ENCODE data around the gene MR1. TPM values are rescaled to one million over a fixed set of nuclear protein-coding genes. Genes with fewer than 3 reads are reported as not detected.

The MR1 gene
- total RNA-seq, 2 experiments from 2014 or later, result 7.9 to 18.3 TPM

DNA sequence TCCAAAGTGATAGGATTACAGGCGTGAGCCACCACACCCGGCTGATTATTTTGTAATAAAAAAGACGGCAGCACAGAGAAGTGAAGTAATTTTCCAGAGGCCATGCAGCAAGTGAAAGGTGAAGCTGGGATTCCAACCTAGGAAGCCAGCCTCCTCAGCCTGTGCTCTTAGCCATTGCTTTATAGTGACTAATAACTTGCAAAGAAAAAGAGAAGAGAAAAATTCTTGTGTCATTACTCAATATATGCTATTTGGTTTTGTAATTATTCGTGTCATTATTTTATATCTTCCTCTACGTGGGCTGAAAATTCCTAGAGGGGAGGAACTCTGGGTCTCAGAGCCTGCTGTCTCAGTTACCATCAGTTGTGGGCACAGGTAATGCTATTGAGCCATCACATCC is 53.1 kb downstream of the MR1 start:
- no peak for DNase-seq (ENCODE audit: low spot score)
- Histone ChIP-seq H2AFZ (ENCODE audit: low read length) (no peak overlapping the region), H3K9me2 (ENCODE audit: insufficient read depth, low read length) (no peaks in the 10 kb centered on the region), H3K36me3 (ENCODE audit: insufficient read depth, low read length) (no peaks in the 10 kb centered on the region), H3K27ac (ENCODE audit: low read depth, low read length, poor library complexity, severe bottlenecking) (no peak overlapping the region), H3K4me2 (ENCODE audit: low read length) (0 out of 2 replicates have a peak overlapping the region, but pooled peaks have one; percentile 78), H3K4me3 (ENCODE audit: low read depth, low read length, poor library complexity, severe bottlenecking) (no peak overlapping the region), H4K20me1 (ENCODE audit: insufficient read depth, low read length) (peaks cover 16% of the 10 kb centered on the region), H3K9me3 (ENCODE audit: low read length) (no peaks in the 10 kb centered on the region), H3K4me1 (ENCODE audit: insufficient read depth, low read length, poor library complexity, severe bottlenecking) (peaks cover 27% of the 10 kb centered on the region), H3K79me2 (ENCODE audit: insufficient read depth, low read depth, low read length) (peaks cover 22% of the 10 kb centered on the region; the same call in 1 of the 2 replicates)
- CTCF ChIA-PET (ENCODE audit: unreplicated experiment), result no interaction called here
- TF ChIP-seq EZH2phosphoT487 (IDR thresholded peaks at IDR 0.05; ENCODE audit: borderline replicate concordance, low read depth, low read length), result no peak
- TF ChIP-seq, protein P1, sequence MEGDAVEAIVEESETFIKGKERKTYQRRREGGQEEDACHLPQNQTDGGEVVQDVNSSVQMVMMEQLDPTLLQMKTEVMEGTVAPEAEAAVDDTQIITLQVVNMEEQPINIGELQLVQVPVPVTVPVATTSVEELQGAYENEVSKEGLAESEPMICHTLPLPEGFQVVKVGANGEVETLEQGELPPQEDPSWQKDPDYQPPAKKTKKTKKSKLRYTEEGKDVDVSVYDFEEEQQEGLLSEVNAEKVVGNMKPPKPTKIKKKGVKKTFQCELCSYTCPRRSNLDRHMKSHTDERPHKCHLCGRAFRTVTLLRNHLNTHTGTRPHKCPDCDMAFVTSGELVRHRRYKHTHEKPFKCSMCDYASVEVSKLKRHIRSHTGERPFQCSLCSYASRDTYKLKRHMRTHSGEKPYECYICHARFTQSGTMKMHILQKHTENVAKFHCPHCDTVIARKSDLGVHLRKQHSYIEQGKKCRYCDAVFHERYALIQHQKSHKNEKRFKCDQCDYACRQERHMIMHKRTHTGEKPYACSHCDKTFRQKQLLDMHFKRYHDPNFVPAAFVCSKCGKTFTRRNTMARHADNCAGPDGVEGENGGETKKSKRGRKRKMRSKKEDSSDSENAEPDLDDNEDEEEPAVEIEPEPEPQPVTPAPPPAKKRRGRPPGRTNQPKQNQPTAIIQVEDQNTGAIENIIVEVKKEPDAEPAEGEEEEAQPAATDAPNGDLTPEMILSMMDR (conservative IDR thresholded peaks at IDR 0.05; ENCODE audit: low read length), result no peak
- POLR2A ChIA-PET, result interaction anchor here (2.7 kb wide), 1 partner anchor 54 kb away, joined by 13 read pairs; the partner anchor contains the start of gene MR1
- BruUV-seq (replicated peaks), result no TSS peak
- intact Hi-C loops (cut with micrococcal nuclease; ENCODE audit: unreplicated experiment), result loop anchor here (5.0 kb wide), 1 partner anchor 50 kb away; no protein-coding TSS in a partner anchor

DNA sequence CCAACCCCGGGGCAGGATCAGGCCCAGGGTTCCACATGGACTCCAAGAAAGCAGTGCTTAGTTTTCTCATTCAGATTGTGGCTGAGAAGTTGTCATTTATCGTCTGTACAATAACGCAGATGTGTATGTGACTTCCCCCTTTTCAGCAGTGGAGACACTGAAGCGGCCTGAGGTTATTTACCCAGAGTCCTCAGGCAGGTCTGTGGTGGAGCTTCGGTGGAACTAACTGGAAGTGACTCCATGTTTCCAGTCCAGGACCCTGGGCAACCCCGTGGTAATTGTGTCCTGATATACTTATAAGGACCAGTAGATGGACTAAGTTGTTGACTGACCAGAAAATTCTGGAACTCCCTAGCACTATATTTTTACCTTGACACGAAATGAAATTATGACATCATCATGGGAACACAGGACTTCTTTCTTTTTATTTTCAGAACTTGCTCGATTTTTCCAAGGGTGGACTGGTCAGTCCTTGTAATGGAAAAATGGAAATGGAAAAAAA is 53.7 kb downstream of the MR1 start:
- peak overlapping the region; percentile 59 for H3K4me3 ChIP-seq (ENCODE audit: low read depth, low read length, poor library complexity, severe bottlenecking)
- no TSS peak for BruUV-seq (replicated peaks)
- TF ChIP-seq, protein P1 (conservative IDR thresholded peaks at IDR 0.05; ENCODE audit: low read length), result no peak
- no peak for TF ChIP-seq EZH2phosphoT487 (IDR thresholded peaks at IDR 0.05; ENCODE audit: borderline replicate concordance, low read depth, low read length)

More for the DNA sequence above, 53.7 kb downstream of the MR1 start:
- Histone ChIP-seq H3K79me2 (ENCODE audit: insufficient read depth, low read depth, low read length) (peaks cover 23% of the 10 kb centered on the region; the same call in 1 of the 2 replicates), H3K4me1 (ENCODE audit: insufficient read depth, low read length, poor library complexity, severe bottlenecking) (peaks cover 27% of the 10 kb centered on the region), H3K36me3 (ENCODE audit: insufficient read depth, low read length) (no peaks in the 10 kb centered on the region), H3K4me2 (ENCODE audit: low read length) (peak overlapping the region; percentile 78), H3K9me2 (ENCODE audit: insufficient read depth, low read length) (no peaks in the 10 kb centered on the region), H2AFZ (ENCODE audit: low read length) (peak overlapping the region; percentile 92; the same call in 1 of the 2 replicates), H3K9me3 (ENCODE audit: low read length) (no peaks in the 10 kb centered on the region), H3K27ac (ENCODE audit: low read depth, low read length, poor library complexity, severe bottlenecking) (no peak overlapping the region), H4K20me1 (ENCODE audit: insufficient read depth, low read length) (peaks cover 19% of the 10 kb centered on the region)
- ChIA-PET POLR2A (interaction anchor here (2.7 kb wide), 1 partner anchor 54 kb away, joined by 13 read pairs; the partner anchor contains the start of gene MR1), CTCF (ENCODE audit: unreplicated experiment) (no interaction called here)
- intact Hi-C loops (cut with micrococcal nuclease; ENCODE audit: unreplicated experiment), result loop anchor here (5.0 kb wide), 1 partner anchor 50 kb away; no protein-coding TSS in a partner anchor
- peak; percentile 44 for DNase-seq (ENCODE audit: low spot score)
